ENCODE measurements around the gene OR5M11.

The OR5M11 gene

GRCh38 chr11:56509439-56509838 lies 33.6 kb downstream of the OR5M11 start:
- no peak for ATAC-seq
- TF ChIP-seq ARNTL (CRISPR knock-in tag; IDR thresholded peaks at IDR 0.05; ENCODE audit: borderline replicate concordance, low read depth) (no peak), OSR1 (CRISPR knock-in tag; IDR thresholded peaks at IDR 0.05) (no peak), CREB5 (CRISPR knock-in tag; IDR thresholded peaks at IDR 0.05; ENCODE audit: low read depth) (no peak)

- no peak for ATAC-seq
- TF ChIP-seq ZNF565 (CRISPR knock-in tag; conservative IDR thresholded peaks at IDR 0.05; ENCODE audit: low read depth) (no peak), ZNF8 (CRISPR knock-in tag; IDR thresholded peaks at IDR 0.05) (no peak), CSDC2 (CRISPR knock-in tag; IDR thresholded peaks at IDR 0.05) (no peak), ESRRG (CRISPR knock-in tag; IDR thresholded peaks at IDR 0.05) (no peak), POU6F1 (CRISPR knock-in tag; IDR thresholded peaks at IDR 0.05; ENCODE audit: borderline replicate concordance, low read depth) (no peak), ARNTL (CRISPR knock-in tag; IDR thresholded peaks at IDR 0.05; ENCODE audit: borderline replicate concordance, low read depth) (no peak), ZC3H10 (CRISPR knock-in tag; IDR thresholded peaks at IDR 0.05) (no peak), BACH2 (CRISPR knock-in tag; IDR thresholded peaks at IDR 0.05; ENCODE audit: borderline replicate concordance) (no peak), ZFP3 (CRISPR knock-in tag; IDR thresholded peaks at IDR 0.05) (no peak), SNAI2 (CRISPR knock-in tag; IDR thresholded peaks at IDR 0.05) (no peak), PPARA (CRISPR knock-in tag; IDR thresholded peaks at IDR 0.05; ENCODE audit: borderline replicate concordance) (no peak), TSHZ2 (CRISPR knock-in tag; IDR thresholded peaks at IDR 0.05) (no peak), ZNF70 (CRISPR knock-in tag; IDR thresholded peaks at IDR 0.05) (no peak), CREB5 (CRISPR knock-in tag; IDR thresholded peaks at IDR 0.05; ENCODE audit: low read depth) (no peak), RARB (CRISPR knock-in tag; IDR thresholded peaks at IDR 0.05) (no peak), TOX (CRISPR knock-in tag; IDR thresholded peaks at IDR 0.05; ENCODE audit: borderline replicate concordance) (no peak), ZFP30 (CRISPR knock-in tag; IDR thresholded peaks at IDR 0.05) (no peak), GLIS3 (CRISPR knock-in tag; IDR thresholded peaks at IDR 0.05) (no peak), CSRNP3 (CRISPR knock-in tag; IDR thresholded peaks at IDR 0.05) (no peak)
Measured at GRCh38 chr11:56497010-56497409, 46.0 kb downstream of the OR5M11 start.

- TF ChIP-seq BACH2 (CRISPR knock-in tag; IDR thresholded peaks at IDR 0.05; ENCODE audit: borderline replicate concordance) (no peak), ZFP3 (CRISPR knock-in tag; IDR thresholded peaks at IDR 0.05) (no peak), CSRNP3 (CRISPR knock-in tag; IDR thresholded peaks at IDR 0.05) (no peak), ARNTL (CRISPR knock-in tag; IDR thresholded peaks at IDR 0.05; ENCODE audit: borderline replicate concordance, low read depth) (no peak), RARB (CRISPR knock-in tag; IDR thresholded peaks at IDR 0.05) (no peak), ISL1 (CRISPR knock-in tag; IDR thresholded peaks at IDR 0.05) (no peak), CREB5 (CRISPR knock-in tag; IDR thresholded peaks at IDR 0.05; ENCODE audit: low read depth) (no peak), OSR1 (CRISPR knock-in tag; IDR thresholded peaks at IDR 0.05) (no peak), ZNF70 (CRISPR knock-in tag; IDR thresholded peaks at IDR 0.05) (no peak), ZNF565 (CRISPR knock-in tag; conservative IDR thresholded peaks at IDR 0.05; ENCODE audit: low read depth) (no peak), PPARA (CRISPR knock-in tag; IDR thresholded peaks at IDR 0.05; ENCODE audit: borderline replicate concordance) (no peak), TOX (CRISPR knock-in tag; IDR thresholded peaks at IDR 0.05; ENCODE audit: borderline replicate concordance) (no peak)
- ATAC-seq: no peak
Measured at GRCh38 chr11:56495117-56495516, 47.9 kb downstream of the OR5M11 start.

Measured in SK-N-SH treated with all-trans-retinoic acid at 6 μM for 48 hours (cell line).